Left lobe of liver (tissue), 2 donors: ENCODE data around the gene CACHD1. TPM values are rescaled to one million over a fixed set of nuclear protein-coding genes. Genes with fewer than 3 reads are reported as not detected.

Experiments used
- ATAC-seq: fragments of 200-7000 bp; cut with Tn5 transposase; one replicate; pipeline ENCODE4 v1.9.1; 2020; ENCODE audit warnings: mild to moderate bottlenecking, moderate library complexity
- DNase-seq: peaks from one replicate; pipeline ENCODE4 v3.0.0-alpha.2; 2020; ENCODE audit warnings: low spot score
- total RNA-seq: library from RNA; stranded (reverse); gene quantifications from one replicate; pipeline ENCODE4 v1.2.1, GENCODE V29; 2021
- donor health status: DM: no; HTN: no; CAD: no; lungs with moderate emphysema.
- donor health status: DM: no; HTN: yes; CAD: no.

CACHD1 gene
- total RNA-seq, 1 donor from 2014 or later: 1.0 TPM

GRCh38 chr1:64632936-64633335 lies 163.0 kb downstream of the CACHD1 start:
- ATAC-seq (no peak), DNase-seq (no peak)

- no peak for DNase-seq
- no peak for ATAC-seq
Observed at GRCh38 chr1:64645735-64646134, 175.8 kb downstream of the CACHD1 start.

- DNase-seq: no peak
- ATAC-seq: no peak
Observed at GRCh38 chr1:64650411-64650810, 180.5 kb downstream of the CACHD1 start.

GRCh38 chr1:64651841-64652240 lies 181.9 kb downstream of the CACHD1 start:
- no peak for DNase-seq
- ATAC-seq: no peak

- ATAC-seq (no peak), DNase-seq (no peak)
Observed at GRCh38 chr1:64653466-64653865, 183.5 kb downstream of the CACHD1 start.

- ATAC-seq: peak; percentile 40
Observed at GRCh38 chr1:64654519-64655341, 184.8 kb downstream of the CACHD1 start.

GRCh38 chr1:64655861-64656260 lies 185.9 kb downstream of the CACHD1 start:
- ATAC-seq (no peak), DNase-seq (no peak)

More at GRCh38 chr1:64654519-64655341, 184.8 kb downstream of the CACHD1 start:
- no peak for DNase-seq

- no peak for DNase-seq
- no peak for ATAC-seq
Observed at GRCh38 chr1:64659478-64660138, 189.7 kb downstream of the CACHD1 start.

- ATAC-seq (no peak), DNase-seq (no peak)
Observed at GRCh38 chr1:64663668-64664067, 193.7 kb downstream of the CACHD1 start.

GRCh38 chr1:64664299-64664698 lies 194.4 kb downstream of the CACHD1 start:
- no peak for DNase-seq

GRCh38 chr1:64669098-64669675 lies 199.3 kb downstream of the CACHD1 start:
- DNase-seq: no peak
- ATAC-seq: no peak

More at GRCh38 chr1:64664299-64664698, 194.4 kb downstream of the CACHD1 start:
- no peak for ATAC-seq

GRCh38 chr1:64675718-64676345 lies 205.9 kb downstream of the CACHD1 start:
- ATAC-seq (peak; percentile 80), DNase-seq (no peak)

- DNase-seq: no peak
- no peak for ATAC-seq
Observed at GRCh38 chr1:64676386-64676785, 206.5 kb downstream of the CACHD1 start.

GRCh38 chr1:64677532-64677931 lies 207.6 kb downstream of the CACHD1 start:
- ATAC-seq: no peak
- no peak for DNase-seq

- ATAC-seq (no peak), DNase-seq (no peak)
Observed at GRCh38 chr1:64678366-64678765, 208.4 kb downstream of the CACHD1 start.

- DNase-seq (no peak), ATAC-seq (no peak)
Observed at GRCh38 chr1:64679177-64679576, 209.2 kb downstream of the CACHD1 start.

GRCh38 chr1:64680599-64680998 lies 210.7 kb downstream of the CACHD1 start:
- ATAC-seq (no peak), DNase-seq (no peak)

GRCh38 chr1:64681043-64681442 lies 211.1 kb downstream of the CACHD1 start:
- no peak for ATAC-seq
- DNase-seq: no peak

GRCh38 chr1:64683419-64683818 lies 213.5 kb downstream of the CACHD1 start:
- ATAC-seq (no peak), DNase-seq (no peak)

- ATAC-seq (no peak), DNase-seq (no peak)
Observed at GRCh38 chr1:64685217-64685616, 215.3 kb downstream of the CACHD1 start.

GRCh38 chr1:64685765-64686341 lies 215.9 kb downstream of the CACHD1 start:
- ATAC-seq (no peak), DNase-seq (no peak)
